Eye (tissue), 1 donor: Measurements from ENCODE around the gene HSPBAP1.
A peak's percentile ranks its signal among the peaks of the same experiment; 100 is the strongest.
"Not testable (repeated sequence)": the region's sequence is repeated elsewhere in the genome, so short reads cannot be mapped to it uniquely, and the experiment has no call there.

ENCODE experiments used
- DNase-seq: peaks from one replicate; pipeline ENCODE4 v3.0.0-alpha.2; 2015

Gene HSPBAP1

DNA sequence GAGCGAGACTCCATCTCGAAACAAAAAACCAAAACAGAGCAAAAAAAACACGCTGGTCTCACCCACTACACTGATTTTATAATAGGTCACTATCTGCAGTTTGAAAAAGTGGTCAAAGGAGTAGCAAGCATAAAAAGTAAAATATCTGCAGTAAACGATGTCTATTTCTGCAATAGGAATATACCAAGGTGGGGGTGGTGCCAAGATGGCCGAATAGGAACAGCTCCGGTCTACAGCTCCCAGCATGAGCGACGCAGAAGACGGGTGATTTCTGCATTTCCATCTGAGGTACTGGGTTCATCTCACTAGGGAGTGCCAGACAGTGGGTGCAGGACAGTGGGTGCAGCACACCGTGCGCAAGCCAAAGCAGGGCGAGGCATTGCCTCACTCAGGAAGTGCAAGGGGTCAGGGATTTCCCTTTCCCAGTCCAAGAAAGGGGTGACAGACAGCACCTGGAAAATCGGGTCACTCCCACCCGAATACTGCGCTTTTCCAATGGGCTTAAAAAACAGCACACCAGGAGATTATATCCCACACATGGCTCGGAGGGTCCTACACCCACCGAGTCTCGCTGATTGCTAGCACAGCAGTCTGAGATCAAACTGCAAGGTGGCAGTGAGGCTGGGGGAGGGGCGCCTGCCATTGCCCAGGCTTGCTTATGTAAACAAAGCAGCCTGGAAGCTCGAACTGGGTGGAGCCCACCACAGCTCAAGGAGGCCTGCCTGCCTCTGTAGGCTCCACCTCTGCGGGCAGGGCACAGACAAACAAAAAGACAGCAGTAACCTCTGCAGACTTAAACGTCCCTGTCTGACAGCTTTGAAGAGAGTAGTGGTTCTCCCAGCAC lies 60.7 kb downstream of the HSPBAP1 start:
- not testable (repeated sequence) for DNase-seq

DNA sequence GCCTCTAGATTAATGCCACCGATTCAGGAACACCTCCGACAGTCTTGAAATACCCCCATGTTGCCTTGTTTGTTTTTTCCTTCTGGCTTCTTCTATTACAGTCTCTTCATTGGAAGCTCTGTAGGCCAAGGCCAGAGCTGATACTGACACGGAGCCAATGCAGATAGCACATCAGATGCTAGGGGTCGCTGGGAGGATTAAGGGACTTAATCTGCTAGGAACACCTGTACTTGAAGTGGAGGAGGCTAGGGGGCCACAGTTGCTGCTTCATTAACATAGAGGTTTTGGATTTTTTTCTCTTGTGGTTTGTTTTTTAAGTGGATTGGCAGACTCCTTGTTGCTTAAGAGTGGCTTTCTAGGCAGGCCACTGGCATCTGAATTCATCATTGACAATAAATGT lies 63.4 kb downstream of the HSPBAP1 start:
- no peak for DNase-seq

DNA sequence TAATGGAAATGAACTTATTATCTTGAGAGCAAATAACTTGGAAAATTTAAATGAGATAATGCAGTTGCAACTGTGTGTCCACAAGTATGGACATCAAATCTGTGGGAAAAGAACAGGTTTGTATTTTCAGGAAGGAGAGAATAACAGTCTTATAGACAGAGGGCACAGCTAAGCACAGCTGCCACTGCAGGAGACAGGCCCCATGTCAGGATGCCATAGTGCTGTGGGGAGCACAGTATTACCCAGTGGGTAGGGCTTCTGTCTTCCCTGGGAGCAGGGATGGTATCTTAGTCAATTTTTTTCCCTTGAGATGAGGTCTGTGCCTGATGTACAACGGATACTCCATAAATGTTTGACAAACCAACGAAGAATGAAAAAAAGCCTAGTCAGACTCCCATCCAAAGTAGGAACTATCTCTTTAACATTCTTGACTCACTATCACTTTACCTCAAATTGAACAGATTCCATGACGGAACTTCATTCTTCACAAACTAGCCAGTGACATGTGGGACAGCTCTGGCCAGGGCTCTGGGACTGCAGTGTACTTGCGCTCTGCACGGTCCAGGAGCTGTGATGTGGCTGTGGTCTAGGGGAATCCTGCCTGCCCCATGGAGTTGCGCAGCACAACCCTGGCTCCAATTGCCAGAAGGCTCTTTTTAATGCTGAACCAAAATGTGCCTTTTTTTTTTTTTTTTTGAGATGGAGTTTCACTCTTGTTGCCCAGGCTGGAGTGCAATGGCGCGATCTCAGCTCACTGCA lies 64.7 kb downstream of the HSPBAP1 start:
- DNase-seq, result no peak

DNA sequence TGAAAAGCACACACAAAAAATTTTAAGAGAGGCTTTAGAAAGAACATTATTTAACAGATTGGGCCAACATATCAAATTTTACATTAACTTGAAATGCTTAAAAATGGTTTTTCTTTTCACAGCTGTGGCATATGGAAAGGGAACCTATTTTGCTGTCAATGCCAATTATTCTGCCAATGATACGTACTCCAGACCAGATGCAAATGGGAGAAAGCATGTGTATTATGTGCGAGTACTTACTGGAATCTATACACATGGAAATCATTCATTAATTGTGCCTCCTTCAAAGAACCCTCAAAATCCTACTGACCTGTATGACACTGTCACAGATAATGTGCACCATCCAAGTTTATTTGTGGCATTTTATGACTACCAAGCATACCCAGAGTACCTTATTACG lies 65.4 kb downstream of the HSPBAP1 start:
- no peak for DNase-seq

DNA sequence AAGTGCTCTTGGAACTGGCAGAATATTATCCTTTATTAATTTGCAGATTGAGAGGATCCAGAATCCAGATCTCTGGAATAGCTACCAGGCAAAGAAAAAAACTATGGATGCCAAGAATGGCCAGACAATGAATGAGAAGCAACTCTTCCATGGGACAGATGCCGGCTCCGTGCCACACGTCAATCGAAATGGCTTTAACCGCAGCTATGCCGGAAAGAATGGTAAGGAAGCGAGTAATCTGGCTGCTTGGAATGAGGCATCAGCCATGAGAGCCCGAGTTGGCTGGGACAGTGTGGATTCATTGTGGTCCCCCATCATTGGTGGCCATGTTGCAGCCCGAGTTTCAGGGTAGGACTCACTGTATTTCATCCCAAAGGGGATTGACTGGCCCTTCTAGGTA lies 65.9 kb downstream of the HSPBAP1 start:
- DNase-seq, result no peak

DNA sequence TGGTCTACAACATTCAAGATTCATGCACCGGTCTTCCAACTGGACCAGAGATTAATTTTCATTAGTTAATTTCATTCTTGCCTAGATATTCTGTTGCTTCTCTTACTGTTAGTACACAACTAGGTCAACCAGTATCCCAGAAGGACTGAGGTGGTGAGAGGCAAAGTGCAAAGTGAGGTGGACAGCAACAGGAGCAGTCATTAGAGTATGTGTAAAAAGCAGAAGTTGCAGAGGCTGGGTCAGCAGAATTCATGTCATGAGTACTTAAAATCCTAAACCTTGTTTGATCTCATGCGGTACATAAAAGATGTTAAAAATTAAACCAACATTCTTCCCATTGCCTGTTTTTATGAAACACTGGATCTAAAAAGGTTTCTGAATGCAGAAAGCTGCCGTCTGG lies 66.3 kb downstream of the HSPBAP1 start:
- DNase-seq, result no peak

DNA sequence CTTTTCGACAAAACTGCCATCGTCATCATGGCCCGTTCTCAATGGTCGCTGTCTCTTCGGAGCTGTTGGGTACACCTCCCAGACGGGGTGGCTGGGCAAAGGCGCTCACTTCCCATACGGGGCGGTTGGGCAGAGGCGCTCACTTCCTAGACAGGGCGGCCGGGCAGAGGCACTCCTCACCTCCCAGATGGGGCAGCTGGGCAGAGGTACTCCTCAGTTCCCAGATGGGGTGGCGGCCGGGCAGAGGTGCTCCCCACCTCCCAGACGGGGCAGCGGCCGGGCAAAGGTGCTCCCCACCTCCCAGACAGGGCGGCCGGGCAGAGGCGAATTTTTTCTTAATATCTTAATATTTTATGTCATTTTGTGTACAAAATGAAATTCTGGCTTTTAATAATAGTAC lies 68.5 kb downstream of the HSPBAP1 start:
- no peak for DNase-seq

DNA sequence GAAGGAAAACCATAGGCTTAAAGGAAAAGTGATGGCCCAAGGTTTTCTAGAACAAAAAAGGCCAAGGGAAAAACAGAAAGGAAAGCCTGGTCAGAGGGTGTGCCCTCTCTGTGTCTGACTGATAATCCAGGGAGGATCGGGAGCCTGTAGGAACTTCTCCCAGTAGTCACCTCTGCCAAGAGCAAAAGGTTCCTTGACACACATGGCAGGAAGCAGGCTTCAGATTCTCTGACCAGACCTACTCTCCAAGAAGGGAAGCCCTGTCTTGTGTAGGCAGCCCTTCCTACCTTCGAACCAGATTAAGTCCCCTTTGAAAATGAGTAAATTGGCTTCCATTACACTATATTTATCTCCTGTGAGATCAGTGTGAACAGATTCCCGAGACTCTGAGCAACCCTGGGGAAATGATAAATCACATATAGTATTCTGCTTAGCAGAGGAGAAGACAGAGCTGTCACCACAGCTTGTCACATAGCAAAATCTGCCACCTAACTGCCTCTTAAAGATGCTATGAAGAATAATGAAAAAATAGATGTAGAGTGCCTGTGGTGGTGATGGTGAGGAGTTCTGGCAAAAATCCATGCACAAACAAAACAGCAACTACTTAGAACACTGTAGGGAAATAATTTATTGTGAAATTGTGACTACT lies 74.2 kb downstream of the HSPBAP1 start:
- DNase-seq, result no peak

DNA sequence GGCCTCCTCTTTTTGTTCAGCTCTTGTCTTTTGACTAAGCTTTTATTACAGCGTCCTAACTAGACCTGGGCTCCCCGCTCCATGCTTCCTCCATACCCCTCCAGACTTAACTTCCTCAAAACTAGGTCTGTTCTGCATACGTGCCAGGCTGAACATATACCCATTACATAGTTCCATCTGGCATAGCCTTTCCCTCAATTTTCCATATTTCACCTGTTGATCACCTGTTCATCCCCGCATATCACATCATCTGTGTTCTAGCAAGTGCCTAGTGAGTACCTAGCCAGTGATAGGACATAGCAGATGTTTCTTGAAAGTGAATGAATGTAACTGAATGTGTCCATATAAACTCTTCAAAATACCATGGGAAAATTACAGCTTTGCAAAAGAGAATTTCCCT lies 77.0 kb downstream of the HSPBAP1 start:
- no peak for DNase-seq

DNA sequence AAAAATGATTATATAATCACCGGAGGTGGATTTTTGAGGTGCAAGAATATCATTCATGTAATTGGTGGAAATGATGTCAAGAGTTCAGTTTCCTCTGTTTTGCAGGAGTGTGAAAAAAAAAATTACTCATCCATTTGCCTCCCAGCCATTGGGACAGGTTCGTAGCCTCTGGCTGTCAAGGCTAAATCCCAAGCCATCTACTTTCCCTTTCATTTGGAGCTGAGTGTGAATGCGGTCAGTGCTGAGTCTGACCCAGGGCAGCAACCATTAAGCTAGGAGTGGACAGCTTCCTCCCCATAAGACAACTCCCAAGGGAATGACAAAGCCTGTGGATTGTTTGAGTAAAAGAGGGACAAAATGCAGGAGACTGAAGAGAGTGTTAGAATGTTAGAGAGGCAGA lies 79.4 kb downstream of the HSPBAP1 start:
- peak; percentile 19 for DNase-seq

DNA sequence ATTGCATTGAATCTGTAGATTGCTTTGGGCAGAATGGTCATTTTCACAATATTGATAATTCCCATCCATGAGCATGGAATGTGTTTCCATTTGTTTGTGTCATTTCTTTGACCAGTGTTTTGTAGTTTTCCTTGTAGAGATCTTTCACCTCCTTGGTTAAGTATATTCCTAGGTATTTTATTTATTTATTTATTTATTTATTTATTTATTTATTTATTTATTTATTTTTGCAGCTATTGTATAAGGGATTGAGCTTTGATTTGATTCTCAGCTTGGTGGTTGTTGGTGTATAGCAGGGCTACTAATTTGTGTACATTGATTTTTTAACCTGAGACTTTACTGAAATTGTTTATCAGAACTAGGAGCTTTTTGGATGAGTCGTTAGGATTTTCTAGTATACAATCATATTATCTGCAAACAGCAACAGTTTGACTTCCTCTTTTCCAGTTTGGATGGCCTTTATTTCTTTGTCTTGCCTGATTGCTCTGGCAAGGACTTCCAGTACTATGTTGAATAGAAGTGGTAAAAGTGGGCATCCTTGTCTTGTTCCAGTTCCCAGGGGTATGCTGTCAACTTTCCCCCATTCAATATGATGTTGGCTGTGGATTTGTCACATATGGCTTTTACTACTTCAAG lies 82.9 kb downstream of the HSPBAP1 start:
- DNase-seq, result not testable (repeated sequence)

DNA sequence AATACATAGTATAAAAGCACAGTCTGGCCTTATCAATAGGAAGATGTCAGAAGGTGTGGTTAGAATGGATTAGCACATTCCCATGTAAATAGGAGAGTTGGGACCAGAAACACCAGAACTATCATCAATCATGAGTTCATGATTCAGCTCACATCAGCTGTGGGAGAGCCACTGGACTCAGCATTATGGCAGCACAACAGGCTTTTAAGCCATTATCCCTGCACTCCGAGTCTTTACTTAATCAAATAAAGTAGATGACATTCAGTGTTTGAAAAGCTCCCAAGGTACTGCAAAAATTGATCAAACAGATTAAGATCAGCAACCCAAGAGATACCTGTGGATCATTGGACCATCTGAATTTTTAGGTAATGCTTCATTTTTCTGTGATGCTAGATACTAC lies 88.3 kb downstream of the HSPBAP1 start:
- no peak for DNase-seq

DNA sequence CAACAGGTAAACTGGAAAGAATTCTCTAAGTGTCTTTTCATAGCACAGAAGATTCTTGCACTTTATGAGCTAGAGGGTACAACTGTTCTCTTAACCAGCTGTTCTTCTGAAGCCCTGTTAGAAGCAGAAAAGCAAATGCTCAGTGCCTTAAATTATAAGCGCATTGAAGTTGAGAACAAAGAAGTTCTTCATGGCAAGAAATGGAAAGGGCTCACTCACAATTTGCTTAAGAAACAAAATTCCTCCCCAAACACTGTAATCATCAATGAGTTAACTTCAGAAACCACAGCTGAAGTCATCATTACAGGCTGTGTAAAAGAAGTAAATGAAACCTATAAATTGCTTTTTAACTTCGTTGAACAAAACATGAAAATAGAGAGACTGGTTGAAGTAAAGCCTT lies 93.4 kb downstream of the HSPBAP1 start:
- no peak for DNase-seq

DNA sequence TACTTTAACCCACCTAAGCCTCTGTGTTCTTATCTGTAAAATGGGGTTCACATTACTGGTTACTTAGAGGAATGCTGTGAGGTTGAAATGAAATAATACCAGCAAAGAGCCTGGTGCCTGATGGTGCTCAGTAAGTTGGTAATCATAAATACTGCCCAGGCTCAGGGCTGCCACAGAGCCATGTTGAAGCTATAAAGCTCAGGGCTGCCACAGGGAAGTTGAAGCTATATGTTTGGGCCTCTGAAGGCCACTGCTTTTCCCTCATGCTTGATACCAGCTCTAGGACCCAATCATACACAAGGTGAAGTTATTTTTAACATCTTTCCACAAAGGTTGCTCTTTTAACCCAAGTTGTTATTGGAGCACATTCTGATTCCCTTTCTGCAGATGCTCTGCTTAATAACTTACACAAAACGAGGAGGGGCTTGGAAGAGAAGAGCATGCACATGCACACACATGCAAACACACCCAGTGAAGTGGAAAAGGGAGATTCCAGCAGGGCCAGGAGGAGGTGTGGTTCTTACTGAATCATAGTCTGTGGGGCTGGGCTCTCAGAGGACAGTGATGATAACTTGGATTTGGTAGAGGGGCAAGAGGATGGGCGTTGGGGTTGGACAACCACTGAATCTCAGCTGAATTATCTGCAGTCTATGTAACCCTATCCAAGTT lies 95.5 kb downstream of the HSPBAP1 start:
- DNase-seq, result no peak

DNA sequence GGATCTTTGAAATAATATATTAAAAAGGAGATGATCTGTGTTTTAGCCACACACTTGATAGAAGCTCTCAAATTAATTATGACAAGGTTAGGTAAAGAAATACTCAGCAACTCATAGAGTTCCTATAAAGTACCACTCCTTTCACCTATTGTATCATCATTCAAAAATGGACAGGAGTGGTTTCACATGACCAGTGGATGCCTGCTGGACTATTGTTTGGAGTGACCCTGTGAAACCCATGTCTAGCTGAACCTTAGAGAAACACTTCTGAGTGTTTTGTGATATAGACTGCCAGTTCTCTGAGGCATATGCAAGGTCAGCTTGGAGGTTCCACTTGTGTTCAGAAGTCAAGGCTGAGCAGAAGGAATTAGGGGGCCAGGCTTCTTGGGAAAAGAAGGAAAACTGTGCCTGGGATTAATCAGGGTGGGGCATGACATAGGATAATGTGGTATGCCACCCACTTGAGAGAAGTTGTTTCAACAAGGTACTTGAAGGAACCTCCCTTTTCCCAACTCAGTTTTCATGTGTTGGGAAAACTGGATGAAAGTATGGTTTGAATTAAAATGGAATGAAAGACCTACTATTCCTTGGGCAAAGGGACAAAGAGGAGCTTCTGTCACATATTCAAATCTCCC lies 97.6 kb downstream of the HSPBAP1 start:
- DNase-seq, result no peak

DNA sequence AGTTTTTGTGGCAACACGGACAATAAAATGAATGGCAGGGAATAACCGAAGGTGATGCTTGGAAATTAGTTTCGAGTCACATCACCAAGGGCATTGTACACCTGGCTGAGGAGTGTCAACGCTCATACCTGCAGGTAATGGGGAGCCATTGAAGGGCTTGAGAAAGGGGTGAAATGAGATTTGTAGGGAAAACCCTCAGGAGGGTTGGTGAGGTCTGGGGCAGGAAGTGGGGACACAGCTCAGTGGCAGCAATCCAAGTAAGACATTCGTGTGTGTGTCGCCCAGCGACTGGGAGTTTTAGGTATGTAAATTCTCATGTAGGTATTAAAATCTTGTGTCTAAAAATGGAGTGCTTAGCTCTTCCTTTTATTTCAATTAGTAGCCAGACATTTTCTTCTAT lies 98.7 kb downstream of the HSPBAP1 start:
- no peak for DNase-seq

DNA sequence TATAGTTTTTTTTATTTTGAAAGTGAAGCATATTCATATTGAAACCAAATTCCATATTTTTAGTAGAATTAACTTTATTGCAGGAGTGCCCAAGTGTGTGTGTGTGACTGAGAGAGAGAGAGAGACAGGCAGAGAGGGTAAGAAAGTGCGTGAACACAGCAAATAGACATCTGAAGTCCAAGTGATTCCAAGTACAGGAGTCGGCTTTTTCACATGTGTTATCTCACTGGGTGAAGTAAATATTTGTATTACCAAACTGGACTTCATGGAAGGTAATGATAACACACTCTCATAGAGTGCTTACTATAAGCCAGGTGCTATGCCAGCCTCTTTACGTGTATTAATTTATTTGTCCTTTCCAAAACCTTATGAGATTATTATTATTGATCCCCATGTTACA lies 101.0 kb downstream of the HSPBAP1 start:
- DNase-seq, result no peak

DNA sequence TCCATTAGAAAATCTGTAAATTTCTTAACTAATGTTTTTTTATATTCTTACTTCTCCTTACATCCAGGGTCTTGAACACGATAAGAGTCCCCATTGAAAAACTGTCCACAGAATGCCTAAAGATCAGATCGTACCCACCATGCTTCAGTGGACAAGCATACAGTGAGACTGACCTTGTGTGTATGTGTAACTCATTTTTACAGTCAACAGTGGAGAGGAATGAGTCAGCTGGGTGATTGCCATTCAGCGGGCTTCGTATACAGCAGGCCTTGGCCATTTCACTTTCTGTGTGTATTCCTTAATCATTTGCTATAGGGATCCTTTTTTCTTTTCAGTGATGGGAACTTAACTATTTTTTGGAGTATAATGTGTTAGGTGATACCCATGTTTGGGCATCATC lies 102.4 kb downstream of the HSPBAP1 start:
- DNase-seq, result no peak

DNA sequence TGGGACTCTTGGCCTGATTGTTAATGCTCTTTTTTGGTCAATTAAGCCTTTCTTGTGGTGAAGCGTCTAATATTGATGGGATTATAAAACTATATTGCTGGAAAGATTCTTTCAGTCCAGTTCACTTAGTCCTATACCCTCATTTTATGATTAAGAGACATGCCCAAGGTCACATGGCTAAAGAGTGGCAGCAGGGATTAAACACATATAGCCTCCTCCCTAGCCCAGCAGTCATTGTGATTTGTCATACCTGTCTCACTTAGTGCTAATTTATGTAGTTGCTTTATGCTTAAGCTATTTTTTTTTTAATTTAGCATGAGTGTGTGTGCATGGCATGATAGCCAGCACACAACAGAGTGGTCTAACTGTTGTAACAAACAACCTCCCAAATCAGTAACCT lies 103.5 kb downstream of the HSPBAP1 start:
- no peak for DNase-seq
